ENCODE measurements around the gene NFATC2.

The NFATC2 gene

GRCh38 chr20:51340451-51340840 is 202.1 kb downstream of the NFATC2 start:
- no peak overlapping the region for H3K9ac ChIP-seq (ENCODE audit: low read length in 5 of 5)
- H3K36me3 ChIP-seq (ENCODE audit: control insufficient read depth in 5 of 5, insufficient read depth in 5 of 5, low read length in 5 of 5) = no peaks in the 10 kb centered on the region
- no peak overlapping the region for H3K27ac ChIP-seq (ENCODE audit: low read depth, low read length)
- peaks cover 0 to 7% (median 0%) of the 10 kb centered on the region in 5 donors for H3K27me3 ChIP-seq (ENCODE audit: control insufficient read depth in 5 of 5, insufficient read depth in 4 of 5, low read length in 5 of 5)
- H3K9me3 ChIP-seq (ENCODE audit: control insufficient read depth in 5 of 5, low read length in 5 of 5) = no peaks in the 10 kb centered on the region
- peaks cover 0 to 12% (median 0%) of the 10 kb centered on the region in 5 donors for H3K4me1 ChIP-seq (ENCODE audit: control insufficient read depth in 5 of 5, insufficient read depth in 5 of 5, low read length in 5 of 5)
- no peak overlapping the region for H3K4me3 ChIP-seq (ENCODE audit: low read depth in 1 of 5, low read length in 5 of 5)

GRCh38 chr20:51339721-51340450 is 202.6 kb downstream of the NFATC2 start:
- Histone ChIP-seq H3K27me3 (ENCODE audit: control insufficient read depth in 5 of 5, insufficient read depth in 4 of 5, low read length in 5 of 5) (peaks cover 0 to 7% (median 0%) of the 10 kb centered on the region in 5 donors), H3K36me3 (ENCODE audit: control insufficient read depth in 5 of 5, insufficient read depth in 5 of 5, low read length in 5 of 5) (no peaks in the 10 kb centered on the region), H3K27ac (ENCODE audit: low read depth, low read length) (no peak overlapping the region), H3K4me3 (ENCODE audit: low read depth in 1 of 5, low read length in 5 of 5) (no peak overlapping the region), H3K9me3 (ENCODE audit: control insufficient read depth in 5 of 5, low read length in 5 of 5) (no peaks in the 10 kb centered on the region), H3K4me1 (ENCODE audit: control insufficient read depth in 5 of 5, insufficient read depth in 5 of 5, low read length in 5 of 5) (peaks cover 0 to 12% (median 0%) of the 10 kb centered on the region in 5 donors), H3K9ac (ENCODE audit: low read length in 5 of 5) (no peak overlapping the region)

- H3K27me3 ChIP-seq (ENCODE audit: control insufficient read depth in 5 of 5, insufficient read depth in 4 of 5, low read length in 5 of 5) = peaks cover 0 to 7% (median 0%) of the 10 kb centered on the region in 5 donors
- no peak overlapping the region for H3K9ac ChIP-seq (ENCODE audit: low read length in 5 of 5)
- H3K36me3 ChIP-seq (ENCODE audit: control insufficient read depth in 5 of 5, insufficient read depth in 5 of 5, low read length in 5 of 5) = no peaks in the 10 kb centered on the region
- H3K4me1 ChIP-seq (ENCODE audit: control insufficient read depth in 5 of 5, insufficient read depth in 5 of 5, low read length in 5 of 5) = peaks cover 0 to 12% (median 0%) of the 10 kb centered on the region in 5 donors
- no peak overlapping the region for H3K27ac ChIP-seq (ENCODE audit: low read depth, low read length)
- no peak overlapping the region for H3K4me3 ChIP-seq (ENCODE audit: low read depth in 1 of 5, low read length in 5 of 5)
- no peaks in the 10 kb centered on the region for H3K9me3 ChIP-seq (ENCODE audit: control insufficient read depth in 5 of 5, low read length in 5 of 5)
Measured at GRCh38 chr20:51338692-51339440, 203.7 kb downstream of the NFATC2 start.

GRCh38 chr20:51337126-51337805 is 205.3 kb downstream of the NFATC2 start:
- peaks cover 0 to 12% (median 0%) of the 10 kb centered on the region in 5 donors for H3K4me1 ChIP-seq (ENCODE audit: control insufficient read depth in 5 of 5, insufficient read depth in 5 of 5, low read length in 5 of 5)
- H3K36me3 ChIP-seq (ENCODE audit: control insufficient read depth in 5 of 5, insufficient read depth in 5 of 5, low read length in 5 of 5) = no peaks in the 10 kb centered on the region
- no peak overlapping the region for H3K9ac ChIP-seq (ENCODE audit: low read length in 5 of 5)
- H3K9me3 ChIP-seq (ENCODE audit: control insufficient read depth in 5 of 5, low read length in 5 of 5) = no peaks in the 10 kb centered on the region
- H3K27me3 ChIP-seq (ENCODE audit: control insufficient read depth in 5 of 5, insufficient read depth in 4 of 5, low read length in 5 of 5) = peaks cover 0 to 7% (median 2%) of the 10 kb centered on the region in 5 donors
- H3K4me3 ChIP-seq (ENCODE audit: low read depth in 1 of 5, low read length in 5 of 5) = no peak overlapping the region
- no peak overlapping the region for H3K27ac ChIP-seq (ENCODE audit: low read depth, low read length)
